ENCODE data around the gene RGS2.

GRCh38 chr1:192808518-192809306 lies at the start of gene RGS2:
- TF ChIP-seq EZH2 (optimal IDR thresholded peaks at IDR 0.05; ENCODE audit: low read depth, low read length), result no peak
- TF ChIP-seq CTCF (IDR thresholded peaks at IDR 0.05; ENCODE audit: low read length), result peak; percentile 31
